NCI-H526 (cell line): ENCODE results near the gene KLHL9.
"Not testable (repeated sequence)": the region's sequence is repeated elsewhere in the genome, so short reads cannot be mapped to it uniquely, and the experiment has no call there.

Experiments used
- DNase-seq, 2 experiments: peaks; one replicate each; lab custom pipeline; 2025; lab: John Stamatoyannopoulos, UW

The KLHL9 gene, protein sequence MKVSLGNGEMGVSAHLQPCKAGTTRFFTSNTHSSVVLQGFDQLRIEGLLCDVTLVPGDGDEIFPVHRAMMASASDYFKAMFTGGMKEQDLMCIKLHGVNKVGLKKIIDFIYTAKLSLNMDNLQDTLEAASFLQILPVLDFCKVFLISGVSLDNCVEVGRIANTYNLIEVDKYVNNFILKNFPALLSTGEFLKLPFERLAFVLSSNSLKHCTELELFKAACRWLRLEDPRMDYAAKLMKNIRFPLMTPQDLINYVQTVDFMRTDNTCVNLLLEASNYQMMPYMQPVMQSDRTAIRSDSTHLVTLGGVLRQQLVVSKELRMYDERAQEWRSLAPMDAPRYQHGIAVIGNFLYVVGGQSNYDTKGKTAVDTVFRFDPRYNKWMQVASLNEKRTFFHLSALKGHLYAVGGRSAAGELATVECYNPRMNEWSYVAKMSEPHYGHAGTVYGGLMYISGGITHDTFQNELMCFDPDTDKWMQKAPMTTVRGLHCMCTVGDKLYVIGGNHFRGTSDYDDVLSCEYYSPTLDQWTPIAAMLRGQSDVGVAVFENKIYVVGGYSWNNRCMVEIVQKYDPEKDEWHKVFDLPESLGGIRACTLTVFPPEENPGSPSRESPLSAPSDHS

GRCh38 chr9:21334701-21335632 lies at the start of gene KLHL9:
KLHL9 (minus strand) TSS chr9:21335404; CDS start chr9:21334859, 545 bp downstream.
- DNase-seq = peak; percentile 85 to 98

GRCh38 chr9:21383627-21384026 lies 48.4 kb upstream of the KLHL9 start:
- no peak for DNase-seq

DNA sequence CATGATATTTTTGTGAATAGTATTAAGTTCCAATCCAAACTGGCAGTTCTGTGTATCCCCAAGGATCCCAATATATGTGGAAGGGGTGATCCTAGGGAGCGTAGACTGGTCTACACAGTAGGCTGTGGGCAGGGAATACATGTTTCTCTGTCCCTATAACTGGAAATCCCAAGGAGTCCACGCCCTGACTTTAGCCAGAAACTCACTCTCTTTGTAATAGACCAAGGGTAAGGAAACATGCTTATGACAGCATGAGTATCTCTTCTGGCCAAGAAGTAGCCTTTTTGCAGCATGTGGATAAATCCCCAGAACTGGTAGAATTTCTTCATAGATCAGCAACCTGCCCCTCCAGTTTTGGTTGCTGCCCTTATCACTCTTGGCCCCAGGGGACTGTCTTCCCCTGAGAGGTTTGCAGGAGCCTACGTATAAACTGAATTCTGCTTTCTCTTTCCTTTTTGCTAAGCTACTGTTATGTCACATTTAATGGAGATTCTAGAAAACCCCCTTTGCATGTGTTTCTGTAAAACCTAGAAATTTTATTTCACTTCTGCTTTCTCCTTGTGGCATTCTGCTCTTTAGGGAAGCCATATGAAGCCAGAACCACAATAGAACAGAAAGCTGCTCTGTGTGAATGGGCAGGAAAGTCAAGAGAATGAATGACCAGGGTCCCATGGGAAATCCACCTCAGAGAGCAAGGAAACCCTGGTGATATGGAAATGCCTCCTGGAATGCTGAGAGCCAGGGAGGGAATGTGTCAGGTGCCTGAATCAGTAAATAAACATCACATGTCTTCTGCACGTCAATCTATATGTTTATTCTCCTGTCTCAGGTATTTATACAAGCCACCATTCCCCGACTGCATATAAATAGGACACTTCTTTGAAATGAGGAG lies 46.5 kb upstream of the KLHL9 start:
- peak; percentile 96 to 97 for DNase-seq

DNA sequence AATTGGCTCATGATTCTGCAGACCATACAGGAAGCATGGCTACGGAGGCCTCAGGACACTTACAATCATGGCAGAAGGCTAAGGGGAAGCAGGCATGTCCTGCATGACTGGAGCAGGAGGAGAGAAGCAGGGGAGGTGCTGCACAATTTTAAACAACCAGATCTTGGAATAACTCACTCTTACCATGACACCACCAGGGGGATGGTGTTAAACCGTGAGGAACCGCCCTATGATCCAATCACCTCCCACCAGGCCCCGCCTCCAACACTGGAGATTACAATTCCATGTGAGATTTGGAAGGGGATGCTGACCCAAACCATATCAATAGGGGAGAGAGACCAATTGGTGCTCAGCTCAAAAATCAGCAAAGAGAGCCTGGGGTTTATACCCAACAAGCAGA lies 36.3 kb upstream of the KLHL9 start:
- DNase-seq = not testable (repeated sequence)

GRCh38 chr9:21367957-21368356 lies 32.8 kb upstream of the KLHL9 start, which contains the start of gene IFNA13:
IFNA13 (minus strand) TSS chr9:21368057; CDS start chr9:21368010, 47 bp downstream.
- no peak for DNase-seq

DNA sequence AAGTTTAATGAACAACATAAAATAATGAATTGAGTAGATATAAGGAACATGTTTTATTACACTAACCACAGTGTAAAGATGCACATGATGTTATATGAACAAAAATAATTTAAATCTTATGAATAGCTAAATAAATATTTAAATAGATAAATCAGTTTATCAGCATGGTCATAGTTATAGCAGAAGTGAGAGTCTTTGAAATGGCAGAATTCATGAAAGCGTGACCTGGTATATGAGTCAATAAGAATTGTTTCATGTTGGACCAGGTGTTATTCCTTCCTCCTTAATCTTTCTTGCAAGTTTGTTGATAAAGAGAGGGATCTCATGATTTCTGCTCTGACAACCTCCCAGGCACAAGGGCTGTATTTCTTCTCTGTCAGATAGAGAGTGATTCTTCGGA lies 32.0 kb upstream of the KLHL9 start:
- DNase-seq = not testable (repeated sequence)

DNA sequence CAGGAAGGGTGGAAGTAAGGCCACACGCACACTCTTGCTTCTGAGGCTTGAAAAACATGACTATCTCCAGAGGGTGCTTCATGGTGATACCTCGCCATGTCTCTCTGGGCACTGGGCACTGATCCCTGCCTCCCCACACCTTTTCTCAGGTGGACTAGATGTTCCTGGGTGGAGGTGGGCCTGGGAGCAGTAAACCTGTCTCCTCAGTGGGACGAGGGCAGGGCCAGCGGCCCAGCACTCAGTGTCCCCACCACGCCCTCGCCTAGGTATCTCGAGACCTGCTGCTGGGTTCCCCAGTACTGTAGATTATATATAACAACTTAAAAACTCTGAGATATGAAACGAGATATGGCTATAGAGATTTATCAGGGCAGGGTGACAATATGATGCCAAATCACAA lies 27.1 kb upstream of the KLHL9 start:
- DNase-seq = no peak

- no peak for DNase-seq
Measured at GRCh38 chr9:21357479-21358460, 22.6 kb upstream of the KLHL9 start.

DNA sequence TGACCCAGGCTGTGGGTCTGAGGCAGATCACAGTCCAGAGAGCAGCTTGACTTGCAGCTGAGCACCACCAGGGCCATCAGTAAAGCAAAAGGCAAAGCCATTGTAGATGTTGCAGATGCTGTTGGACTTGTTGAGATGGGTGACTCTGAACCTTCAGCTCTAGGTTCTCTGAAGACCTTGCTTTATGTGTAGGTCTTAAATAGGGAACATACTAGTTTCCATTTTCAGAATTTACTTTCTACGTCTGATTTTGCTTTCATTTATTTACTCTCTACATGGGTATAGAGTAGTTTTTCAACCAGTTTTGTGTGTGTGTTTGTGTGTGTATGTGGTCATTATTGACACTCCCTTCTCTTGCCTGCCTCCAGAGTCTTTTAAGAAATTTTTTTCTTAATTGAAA lies 15.6 kb upstream of the KLHL9 start, which contains the start of gene IFNA6:
Gene IFNA6 (minus strand): TSS at position 101 of the 400 bp plus-strand sequence. CDS start 0 bp downstream, at position 101.
- DNase-seq = no peak

DNA sequence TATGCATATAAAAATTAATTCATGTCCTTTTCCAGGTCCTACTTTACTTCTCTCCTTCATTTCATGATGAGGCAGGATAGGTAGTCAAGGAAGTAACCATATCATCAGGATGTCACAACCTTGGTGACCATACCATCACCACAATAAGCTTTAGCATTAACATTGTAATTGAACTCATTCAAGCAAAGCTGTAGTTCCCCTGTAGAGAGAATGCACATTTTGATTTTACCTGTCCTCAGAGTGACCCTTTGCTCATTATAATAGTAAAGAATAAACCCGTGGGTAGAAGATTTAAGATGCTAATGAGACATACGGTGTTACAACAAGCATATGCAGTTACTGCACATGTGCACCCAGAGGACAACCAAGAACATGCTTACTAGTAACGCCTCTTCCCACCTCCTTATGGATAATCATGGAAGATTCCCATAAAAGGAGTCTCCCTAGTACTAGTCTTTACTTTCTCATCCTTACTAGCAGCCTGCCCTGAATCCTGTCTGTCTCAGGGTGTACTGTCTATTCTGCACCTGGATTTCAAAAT lies 13.3 kb upstream of the KLHL9 start:
- DNase-seq = no peak

DNA sequence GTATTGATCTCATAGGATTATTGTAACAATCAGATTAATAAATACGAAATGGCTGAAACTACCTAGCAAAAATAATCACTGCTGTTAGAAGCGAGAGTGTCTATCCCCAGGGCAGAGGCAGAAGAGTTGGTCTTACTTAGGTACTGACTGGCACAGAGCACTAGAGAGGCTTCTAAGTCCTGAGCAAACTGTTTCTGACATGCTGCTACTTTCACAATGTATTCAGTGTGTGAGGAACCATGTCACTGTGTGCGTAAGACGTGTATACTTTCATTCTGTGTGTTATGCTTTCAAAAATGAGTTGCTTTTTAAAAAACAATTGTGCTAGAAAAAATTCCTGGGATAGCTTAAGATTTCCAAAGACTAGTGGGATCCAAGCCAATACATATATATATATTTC lies 5.5 kb upstream of the KLHL9 start:
- no peak for DNase-seq

DNA sequence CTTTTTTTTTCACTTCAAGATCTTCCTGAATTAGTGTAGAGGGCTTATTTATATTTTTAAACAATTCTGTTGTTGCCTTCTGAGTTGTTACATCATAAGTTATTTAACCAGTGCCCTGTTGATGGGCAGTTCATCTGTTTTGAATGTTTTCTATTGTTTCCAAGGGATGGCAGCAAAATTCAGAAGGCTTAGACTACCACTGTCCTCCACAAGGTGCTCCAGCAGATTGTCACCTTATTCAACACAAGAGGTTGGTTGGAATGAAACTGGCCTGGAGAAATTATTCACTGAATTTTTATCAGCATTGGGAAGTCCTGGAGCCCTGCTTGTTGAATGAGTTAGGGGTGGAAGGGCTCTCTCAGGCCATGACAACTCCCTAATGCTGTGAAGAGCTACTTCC lies 1.3 kb upstream of the KLHL9 start:
- peak in 1 of 2 experiments; percentile 34 for DNase-seq

DNA sequence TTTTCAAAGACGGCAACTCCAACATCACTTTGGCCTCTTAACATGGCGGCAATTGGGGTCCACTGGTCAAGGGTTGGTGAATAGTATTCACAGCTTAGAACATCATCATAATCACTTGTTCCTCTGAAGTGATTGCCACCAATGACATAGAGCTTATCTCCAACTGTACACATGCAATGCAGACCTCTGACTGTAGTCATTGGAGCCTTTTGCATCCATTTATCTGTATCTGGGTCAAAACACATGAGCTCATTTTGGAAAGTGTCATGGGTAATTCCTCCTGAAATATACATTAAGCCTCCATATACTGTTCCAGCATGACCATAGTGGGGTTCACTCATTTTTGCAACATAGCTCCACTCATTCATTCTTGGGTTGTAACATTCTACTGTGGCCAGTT lies 2.0 kb downstream of the KLHL9 start:
- DNase-seq = no peak

- no peak for DNase-seq
Measured at GRCh38 chr9:21331676-21332402, 3.4 kb downstream of the KLHL9 start.

DNA sequence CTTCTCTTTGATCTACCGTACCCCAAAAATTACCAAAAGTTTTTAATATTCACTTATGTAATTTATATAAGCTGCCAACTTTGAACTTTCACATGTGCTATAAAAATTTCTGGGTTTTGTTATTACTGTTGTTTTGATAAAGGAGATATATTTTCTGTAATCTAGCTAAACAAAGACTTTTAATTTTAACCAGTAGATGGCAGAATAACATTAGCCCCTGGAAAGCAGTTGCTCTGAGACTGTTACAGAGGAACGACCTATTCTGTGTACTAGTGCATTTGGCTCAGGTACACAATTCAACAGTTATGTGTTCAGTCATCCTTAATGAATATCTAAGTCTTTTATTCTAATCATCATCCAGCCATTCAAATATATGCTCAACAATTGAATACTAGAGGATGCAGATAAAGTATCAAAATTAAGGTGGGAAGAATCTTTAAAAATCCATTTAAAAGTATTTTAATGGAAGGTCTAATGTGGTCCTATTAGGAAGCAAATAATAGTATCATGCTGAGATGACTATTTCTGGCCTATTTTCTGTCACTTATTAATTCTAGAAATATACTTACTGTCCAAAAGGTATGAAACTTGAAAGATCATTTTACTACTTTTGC lies 8.6 kb downstream of the KLHL9 start:
- peak; percentile 42 to 78 for DNase-seq

- DNase-seq = no peak
Measured at GRCh38 chr9:21324047-21324446, 11.2 kb downstream of the KLHL9 start.

DNA sequence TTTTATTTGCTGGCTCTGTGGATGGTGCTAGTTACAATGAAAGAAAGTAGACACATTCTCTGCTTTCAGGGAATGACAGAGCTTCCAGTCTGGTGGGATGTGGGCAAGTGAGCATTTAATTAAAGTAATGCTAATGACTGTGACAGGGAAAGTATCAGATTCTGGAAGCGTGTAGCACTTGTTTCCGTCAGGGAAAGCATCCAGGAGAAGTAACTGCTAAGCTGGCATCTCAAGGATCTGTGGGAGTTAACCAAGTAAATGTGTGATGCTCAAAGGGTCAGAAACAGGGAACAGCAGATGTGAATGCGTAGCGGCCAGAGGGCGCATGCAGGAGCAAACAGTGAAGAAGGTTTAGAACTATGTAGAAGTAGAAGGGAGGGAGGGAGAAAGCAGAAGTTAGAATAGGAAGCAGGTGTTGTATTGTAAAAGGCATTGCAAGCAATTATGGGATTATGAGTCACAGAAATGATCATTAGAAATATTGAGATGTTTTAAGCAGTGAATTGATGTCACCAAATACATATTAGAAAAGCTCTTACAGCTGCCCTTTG lies 12.2 kb downstream of the KLHL9 start:
- no peak for DNase-seq

DNA sequence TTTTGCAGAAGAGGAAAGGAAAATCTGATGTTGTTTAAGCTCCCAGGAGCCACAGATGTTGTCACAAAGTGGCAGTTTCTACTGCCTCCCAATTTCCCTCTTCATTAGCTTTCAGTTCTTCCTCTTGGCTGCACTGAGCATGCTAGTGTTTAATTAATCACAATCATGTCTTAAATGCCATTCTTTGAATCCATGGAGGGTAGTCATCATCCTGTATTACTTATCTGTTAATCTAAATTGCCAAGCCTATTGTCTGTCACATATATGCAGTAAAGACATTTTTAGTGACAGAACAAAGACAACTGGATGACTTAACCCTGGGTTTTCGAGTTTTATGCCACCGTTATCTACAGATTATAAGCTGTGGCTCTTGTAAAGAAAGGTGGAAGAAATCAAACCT lies 14.7 kb downstream of the KLHL9 start:
- DNase-seq = no peak
